GM18505 (cell line): ENCODE results near the gene SPRED2.

Source experiments
- ATAC-seq: cut with Tn5 transposase; IDR thresholded peaks from one replicate; pipeline ENCODE4 v1.9.1; 2021; ENCODE audit not compliant: unreplicated experiment
- POLR2A ChIP-seq: IDR thresholded peaks from 4 replicates; pipeline ENCODE4 v1.6.1; 2011; ENCODE audit warnings: borderline replicate concordance; ENCODE audit not compliant: insufficient read depth, insufficient read length; ENCODE audit errors: extremely low read depth

The SPRED2 gene

GRCh38 chr2:65296971-65297370, 135.4 kb downstream of the SPRED2 start:
- TF ChIP-seq POLR2A: no peak
- no peak for ATAC-seq

GRCh38 chr2:65294701-65295100, 137.7 kb downstream of the SPRED2 start:
- no peak for TF ChIP-seq POLR2A
- no peak for ATAC-seq

- no peak for TF ChIP-seq POLR2A
Observed at GRCh38 chr2:65294136-65294535, 138.3 kb downstream of the SPRED2 start.

GRCh38 chr2:65293376-65293775, 139.0 kb downstream of the SPRED2 start:
- no peak for ATAC-seq
- TF ChIP-seq POLR2A: no peak

More at GRCh38 chr2:65294136-65294535, 138.3 kb downstream of the SPRED2 start:
- no peak for ATAC-seq

- ATAC-seq: no peak
- TF ChIP-seq POLR2A: no peak
Observed at GRCh38 chr2:65292461-65293011, 139.9 kb downstream of the SPRED2 start.

GRCh38 chr2:65292106-65292400, 140.3 kb downstream of the SPRED2 start:
- TF ChIP-seq POLR2A: no peak
- no peak for ATAC-seq

GRCh38 chr2:65291216-65292105, 140.9 kb downstream of the SPRED2 start:
- no peak for ATAC-seq
- TF ChIP-seq POLR2A: no peak

GRCh38 chr2:65287364-65287763, 145.0 kb downstream of the SPRED2 start:
- no peak for ATAC-seq
- TF ChIP-seq POLR2A: no peak

- TF ChIP-seq POLR2A: no peak
- ATAC-seq: no peak
Observed at GRCh38 chr2:65282477-65283053, 149.8 kb downstream of the SPRED2 start.

- TF ChIP-seq POLR2A: no peak
- ATAC-seq: no peak
Observed at GRCh38 chr2:65281627-65282351, 150.6 kb downstream of the SPRED2 start.

- TF ChIP-seq POLR2A: no peak
- ATAC-seq: no peak
Observed at GRCh38 chr2:65279756-65280155, 152.6 kb downstream of the SPRED2 start.

GRCh38 chr2:65278531-65278981, 153.8 kb downstream of the SPRED2 start:
- no peak for TF ChIP-seq POLR2A
- ATAC-seq: no peak

GRCh38 chr2:65277791-65278483, 154.5 kb downstream of the SPRED2 start:
- ATAC-seq: no peak
- no peak for TF ChIP-seq POLR2A

GRCh38 chr2:65277118-65277517, 155.3 kb downstream of the SPRED2 start:
- no peak for ATAC-seq
- no peak for TF ChIP-seq POLR2A

GRCh38 chr2:65276609-65277008, 155.8 kb downstream of the SPRED2 start:
- ATAC-seq: no peak
- TF ChIP-seq POLR2A: no peak
